GM10266 (cell line): Measurements from ENCODE around the gene NDUFAF5.

Experiments used
- DNase-seq: peaks from one replicate; pipeline ENCODE4 v3.0.0; 2012; ENCODE audit errors: extremely low spot score
- CTCF ChIP-seq: IDR thresholded peaks from 2 replicates; pipeline ENCODE4 v1.5.1; 2012; ENCODE audit warnings: mild to moderate bottlenecking, low read depth; ENCODE audit not compliant: control insufficient read depth, insufficient read depth; ENCODE audit errors: missing control alignments

NDUFAF5 gene

DNA sequence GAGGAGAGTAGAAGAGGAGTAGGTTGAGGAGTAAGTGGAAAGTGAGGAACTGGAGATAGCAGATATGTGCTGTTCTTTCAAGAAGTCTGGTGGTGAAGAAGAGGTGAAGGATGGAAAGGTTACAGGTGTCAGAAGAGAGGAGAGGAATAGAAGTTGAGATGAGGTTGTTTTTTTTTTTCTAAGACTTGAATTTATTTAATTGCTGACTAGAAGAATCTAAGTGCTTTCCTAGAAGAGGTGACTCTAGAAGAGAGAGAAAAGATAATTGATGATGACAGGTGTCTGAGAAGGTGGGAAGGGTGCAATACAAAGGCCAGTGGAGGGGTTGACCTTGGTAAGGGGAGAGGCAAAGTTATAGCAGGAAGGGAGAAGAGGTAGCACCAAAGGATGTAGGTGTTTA, 25.6 kb downstream of the NDUFAF5 start:
- TF ChIP-seq CTCF, result no peak
- no peak for DNase-seq

GRCh38 chr20:13813910-13814309, 29.1 kb downstream of the NDUFAF5 start:
- DNase-seq, result no peak
- TF ChIP-seq CTCF, result no peak

GRCh38 chr20:13814672-13815071, 29.8 kb downstream of the NDUFAF5 start:
- no peak for TF ChIP-seq CTCF
- DNase-seq, result no peak

GRCh38 chr20:13816757-13817156, 31.9 kb downstream of the NDUFAF5 start:
- DNase-seq, result no peak
- no peak for TF ChIP-seq CTCF

GRCh38 chr20:13817342-13817741, 32.5 kb downstream of the NDUFAF5 start:
- no peak for TF ChIP-seq CTCF
- DNase-seq, result no peak

DNA sequence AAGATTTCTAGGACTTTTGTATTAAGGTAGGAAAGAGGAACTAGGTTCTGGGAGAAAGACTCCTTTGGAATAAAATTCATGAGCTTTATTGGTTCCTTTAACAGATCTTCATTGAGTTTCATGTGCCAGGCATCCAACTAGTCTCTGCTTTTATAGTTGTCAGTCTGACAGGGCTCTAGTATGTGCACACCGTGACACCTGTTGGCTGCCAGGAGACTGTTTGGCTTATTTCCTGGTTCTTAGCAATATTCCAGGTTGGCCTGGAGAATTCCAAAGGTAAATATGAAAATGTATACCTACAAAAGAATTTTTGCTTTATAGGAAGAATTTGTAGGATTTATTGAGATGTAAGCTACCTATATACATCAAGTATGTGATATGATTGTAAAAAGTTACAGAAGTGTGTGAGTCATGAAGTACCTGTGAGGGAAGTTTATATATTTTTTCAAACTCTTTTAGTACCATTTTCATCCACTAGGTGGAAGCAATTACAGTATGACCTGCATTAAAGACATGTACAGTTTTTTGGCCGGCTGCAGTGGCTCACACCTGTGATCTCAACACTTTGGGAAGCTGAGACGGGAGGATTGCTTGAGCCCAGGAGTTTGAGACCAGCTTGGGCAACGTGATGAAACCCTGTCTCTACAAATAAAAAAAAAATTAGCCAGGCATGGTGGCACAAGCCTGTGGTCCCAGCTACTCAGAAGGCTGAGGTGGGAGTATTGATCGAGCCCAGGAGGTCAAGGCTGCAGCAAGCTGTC, 35.2 kb downstream of the NDUFAF5 start:
- peak; percentile 47 for DNase-seq

More for the DNA sequence above, 35.2 kb downstream of the NDUFAF5 start:
- TF ChIP-seq CTCF, result peak; percentile 33
